ENCODE data around the gene CCDC179.

DNA sequence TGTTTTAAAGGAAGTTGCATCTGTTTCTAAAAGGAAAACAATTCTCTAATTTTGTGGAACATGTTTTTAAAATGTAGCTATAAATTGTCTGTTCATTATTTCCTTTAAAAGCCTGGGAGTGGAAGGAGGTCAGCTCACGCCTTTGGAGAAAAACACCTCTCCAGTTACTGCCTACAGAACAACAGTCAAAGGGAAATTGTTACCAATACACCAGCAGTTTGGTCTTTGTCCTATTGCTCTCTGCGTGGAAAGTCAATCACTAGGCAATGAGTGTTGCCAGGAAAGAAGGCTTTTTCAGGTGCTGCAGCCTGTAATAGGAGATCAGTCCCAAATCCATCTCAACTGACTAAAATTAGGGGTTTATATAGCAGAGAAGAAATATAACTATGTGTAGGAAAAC lies 52.9 kb downstream of the CCDC179 start:
- no peak for TF ChIP-seq MXI1 (IDR thresholded peaks at IDR 0.05; ENCODE audit: borderline replicate concordance, low read depth, low read length)
- no peak for TF ChIP-seq ZKSCAN8 (CRISPR knock-in tag; IDR thresholded peaks at IDR 0.05; ENCODE audit: borderline replicate concordance)
- TF ChIP-seq ZNF207 (IDR thresholded peaks at IDR 0.05; ENCODE audit: borderline replicate concordance) = no peak
- TF ChIP-seq ZNF616 (CRISPR knock-in tag; IDR thresholded peaks at IDR 0.05; ENCODE audit: low read depth) = no peak
- TF ChIP-seq, protein P1, sequence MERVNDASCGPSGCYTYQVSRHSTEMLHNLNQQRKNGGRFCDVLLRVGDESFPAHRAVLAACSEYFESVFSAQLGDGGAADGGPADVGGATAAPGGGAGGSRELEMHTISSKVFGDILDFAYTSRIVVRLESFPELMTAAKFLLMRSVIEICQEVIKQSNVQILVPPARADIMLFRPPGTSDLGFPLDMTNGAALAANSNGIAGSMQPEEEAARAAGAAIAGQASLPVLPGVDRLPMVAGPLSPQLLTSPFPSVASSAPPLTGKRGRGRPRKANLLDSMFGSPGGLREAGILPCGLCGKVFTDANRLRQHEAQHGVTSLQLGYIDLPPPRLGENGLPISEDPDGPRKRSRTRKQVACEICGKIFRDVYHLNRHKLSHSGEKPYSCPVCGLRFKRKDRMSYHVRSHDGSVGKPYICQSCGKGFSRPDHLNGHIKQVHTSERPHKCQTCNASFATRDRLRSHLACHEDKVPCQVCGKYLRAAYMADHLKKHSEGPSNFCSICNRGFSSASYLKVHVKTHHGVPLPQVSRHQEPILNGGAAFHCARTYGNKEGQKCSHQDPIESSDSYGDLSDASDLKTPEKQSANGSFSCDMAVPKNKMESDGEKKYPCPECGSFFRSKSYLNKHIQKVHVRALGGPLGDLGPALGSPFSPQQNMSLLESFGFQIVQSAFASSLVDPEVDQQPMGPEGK (CRISPR knock-in tag; IDR thresholded peaks at IDR 0.05) = no peak
- no peak for TF ChIP-seq IRF2 (CRISPR knock-in tag; IDR thresholded peaks at IDR 0.05)
